LHCN-M2 (cell line): Measurements from ENCODE around the gene SNX27. TPM values are rescaled to one million over a fixed set of nuclear protein-coding genes. Genes with fewer than 3 reads are reported as not detected.
"Not testable (repeated sequence)": the region's sequence is repeated elsewhere in the genome, so short reads cannot be mapped to it uniquely, and the experiment has no call there.

ENCODE experiments used
- DNase-seq: peaks from one replicate; pipeline ENCODE4 v3.0.0-alpha.2; 2012; ENCODE audit warnings: low read depth
- total RNA-seq: library from RNA; depleted of rRNA; stranded (reverse); fragments of >200 nt; gene quantifications from 2 replicates; pipeline ENCODE4 v1.2.3, GENCODE V29; 2014

SNX27 gene
- total RNA-seq, 1 experiment from 2014 or later: 22.6 TPM

- DNase-seq: no peak
These were observed 27.0 kb downstream of the SNX27 start for GRCh38 chr1:151638812-151639211.

DNA sequence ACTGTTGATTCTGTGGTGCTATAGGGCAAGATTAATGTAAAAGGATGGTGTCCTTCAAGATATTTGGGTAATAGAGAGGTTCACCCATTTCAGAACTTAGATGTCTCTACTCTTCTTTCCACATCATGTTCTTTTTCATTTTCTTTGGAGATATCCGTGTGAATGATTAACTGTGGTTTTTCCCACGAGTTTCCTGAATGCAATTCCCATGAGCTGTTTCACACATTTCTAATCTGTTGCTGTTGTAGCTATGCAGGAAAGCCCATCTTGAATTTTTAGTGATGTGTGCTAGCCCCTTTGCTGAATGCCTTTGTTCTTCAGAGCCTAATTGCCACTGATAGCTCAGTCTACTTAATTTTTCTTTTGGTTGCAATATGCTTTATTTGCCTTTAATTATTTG lies 27.6 kb downstream of the SNX27 start:
- DNase-seq: peak; percentile 78

DNA sequence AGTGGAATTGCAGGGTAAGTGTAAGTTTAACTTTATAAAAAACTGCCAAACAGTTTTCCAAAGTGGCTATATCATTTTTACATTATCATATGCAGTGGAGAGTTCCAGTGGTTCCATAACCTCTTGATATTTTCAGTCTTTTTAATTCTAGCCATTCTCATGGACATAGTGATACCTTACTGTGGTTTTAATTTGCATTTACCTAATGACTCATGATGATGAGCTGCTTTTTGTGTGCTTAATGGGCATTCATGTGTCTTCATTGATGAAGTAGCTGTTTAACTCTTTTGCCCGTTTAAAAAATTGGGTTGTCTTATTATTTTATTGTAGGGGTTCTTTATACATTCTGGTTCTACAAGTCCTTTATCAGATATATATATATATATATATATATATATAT lies 29.4 kb downstream of the SNX27 start:
- peak; percentile 21 for DNase-seq

GRCh38 chr1:151643085-151643484 lies 31.2 kb downstream of the SNX27 start:
- not testable (repeated sequence) for DNase-seq

GRCh38 chr1:151644001-151644400 lies 32.2 kb downstream of the SNX27 start:
- no peak for DNase-seq

DNA sequence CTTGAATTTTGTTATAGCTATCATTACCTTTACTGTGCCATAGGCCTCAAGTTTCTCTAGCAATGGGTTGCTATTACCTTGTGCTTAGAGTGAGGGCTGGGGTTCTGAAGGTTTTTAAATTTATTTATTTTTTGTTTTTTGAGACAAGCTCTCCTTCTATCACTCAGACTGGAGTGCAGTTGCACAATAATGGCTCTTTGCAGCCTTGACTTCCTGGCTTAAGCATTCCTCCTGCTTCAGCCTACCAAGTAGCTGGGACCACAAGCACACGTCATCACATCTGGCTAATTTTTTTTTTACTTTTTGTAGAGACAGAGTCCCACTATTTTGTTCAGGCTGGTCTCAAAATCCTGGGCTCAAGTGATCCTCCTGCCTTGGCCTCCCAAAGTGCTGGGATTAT lies 41.5 kb downstream of the SNX27 start:
- peak; percentile 26 for DNase-seq

GRCh38 chr1:151655371-151655770 lies 43.5 kb downstream of the SNX27 start:
- no peak for DNase-seq

DNA sequence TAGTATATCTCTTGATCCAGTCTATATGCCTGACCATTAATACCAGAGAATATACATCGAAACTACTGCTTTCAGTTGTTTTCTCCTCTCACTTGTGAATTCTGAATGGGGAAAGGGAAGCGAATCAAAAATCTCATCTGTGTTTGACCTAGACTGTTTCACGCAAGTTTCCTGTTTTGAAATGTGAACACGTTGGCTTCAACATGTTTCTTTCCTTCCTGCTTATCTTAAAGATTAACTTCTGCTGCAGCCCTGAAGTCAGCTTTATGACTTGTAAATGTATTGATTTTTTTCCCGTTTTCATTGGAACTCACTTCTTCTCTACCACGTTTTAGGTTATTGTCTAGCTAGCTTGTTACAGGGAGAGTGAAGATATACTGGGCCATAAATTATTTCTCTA lies 49.9 kb downstream of the SNX27 start:
- no peak for DNase-seq

DNA sequence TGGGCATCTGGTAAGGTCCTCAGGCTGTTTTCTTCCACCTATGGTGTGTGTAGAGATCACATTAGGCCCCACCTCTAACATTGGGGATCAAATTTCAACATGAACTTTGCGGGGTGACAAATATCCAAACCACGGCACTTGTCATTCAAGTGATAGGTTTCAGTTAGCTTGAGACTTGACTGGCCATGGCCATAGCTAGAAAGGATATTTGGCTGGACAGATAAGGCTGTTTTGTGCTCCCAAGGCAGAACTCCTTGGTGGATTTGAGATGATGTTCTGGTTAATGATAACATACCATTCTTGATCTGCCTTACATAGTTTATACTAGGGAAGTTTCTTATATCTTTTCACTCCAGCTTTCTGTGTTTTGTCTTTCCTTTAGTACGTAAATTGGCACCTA lies 56.2 kb downstream of the SNX27 start:
- no peak for DNase-seq

- DNase-seq: not testable (repeated sequence)
These were observed 58.3 kb downstream of the SNX27 start for GRCh38 chr1:151670036-151670675.

DNA sequence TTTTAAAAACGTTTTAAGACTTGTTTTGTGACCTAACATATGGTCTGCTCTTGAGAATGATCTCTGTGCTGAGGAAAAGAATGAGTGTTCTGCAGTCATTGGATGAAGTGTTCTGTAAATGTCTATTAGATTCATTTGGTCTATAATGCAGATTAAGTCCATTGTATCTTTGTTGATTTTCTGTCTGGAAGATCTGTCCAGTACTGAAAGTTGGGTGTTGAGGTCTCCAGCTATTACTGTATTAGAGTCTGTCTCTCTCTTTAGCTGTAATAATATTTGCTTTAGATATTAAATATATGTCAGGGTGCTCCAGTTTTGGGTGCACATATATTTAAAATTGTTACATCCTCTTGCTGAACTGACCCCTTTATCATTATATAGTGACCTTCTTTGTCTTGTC lies 61.6 kb downstream of the SNX27 start:
- no peak for DNase-seq

- DNase-seq: peak; percentile 23
These were observed 68.5 kb downstream of the SNX27 start for GRCh38 chr1:151680391-151680790.

- peak; percentile 81 for DNase-seq
These were observed 69.0 kb downstream of the SNX27 start for GRCh38 chr1:151680826-151681225.

DNA sequence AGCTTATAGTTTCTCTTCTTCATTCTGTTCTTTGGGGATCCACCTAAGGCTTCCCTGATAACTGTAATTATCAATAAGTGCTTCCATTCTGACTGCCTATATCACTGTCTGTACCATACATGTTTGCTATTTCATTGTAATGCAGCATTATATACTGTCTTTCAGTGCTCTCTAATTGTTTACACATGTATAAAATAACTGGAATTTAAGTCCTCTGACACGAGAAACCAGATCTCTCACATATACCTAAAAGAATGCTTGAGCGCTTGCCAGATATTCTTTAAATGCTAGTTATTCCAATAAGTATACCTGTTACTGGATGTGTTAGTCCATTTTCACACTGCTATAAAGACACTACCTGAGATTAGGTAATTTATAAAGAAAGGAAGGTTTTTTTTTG lies 70.1 kb downstream of the SNX27 start:
- DNase-seq: no peak

- DNase-seq: not testable (repeated sequence)
These were observed 71.1 kb downstream of the SNX27 start for GRCh38 chr1:151682901-151683300.

DNA sequence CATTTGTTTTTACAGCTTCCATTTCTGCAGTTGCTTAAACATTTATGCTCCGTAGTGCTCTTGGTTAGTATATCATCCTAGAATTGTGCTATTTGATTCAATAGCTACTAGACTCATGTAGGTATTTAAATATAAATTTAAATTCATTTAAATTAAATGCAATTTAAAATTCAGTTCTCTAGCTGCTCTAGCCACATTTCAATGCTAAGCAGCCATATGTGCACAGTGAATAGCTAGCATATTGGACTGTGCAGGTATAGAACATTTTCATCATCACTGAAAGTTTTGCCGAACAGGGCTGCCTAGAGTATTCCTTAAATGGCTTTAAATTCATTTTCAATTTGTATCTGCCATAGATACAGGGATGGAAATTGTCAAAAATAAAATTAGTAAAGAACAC lies 72.3 kb downstream of the SNX27 start:
- no peak for DNase-seq

GRCh38 chr1:151686561-151686960 lies 74.7 kb downstream of the SNX27 start:
- DNase-seq: no peak

DNA sequence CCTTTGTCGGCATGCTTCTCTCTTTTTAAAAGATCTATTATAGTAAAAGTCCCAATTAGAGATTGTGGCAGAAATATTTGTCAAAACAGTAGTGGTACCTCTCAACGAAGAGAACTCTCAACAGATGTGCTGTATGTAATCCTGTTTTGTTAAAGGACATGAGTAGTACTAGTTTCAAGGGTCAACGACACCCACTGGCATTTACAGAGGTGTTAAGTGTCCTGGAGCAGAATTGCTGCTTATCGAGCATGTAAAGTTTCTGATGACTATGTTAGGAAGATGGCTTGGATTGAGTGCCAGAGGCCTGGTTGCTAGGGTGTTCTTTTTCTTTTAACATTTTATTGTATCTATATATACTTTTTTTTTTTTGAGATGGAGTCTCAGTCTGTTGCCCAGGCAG lies 77.6 kb downstream of the SNX27 start:
- DNase-seq: no peak

- DNase-seq: no peak
These were observed 80.4 kb downstream of the SNX27 start for GRCh38 chr1:151692226-151692625.

DNA sequence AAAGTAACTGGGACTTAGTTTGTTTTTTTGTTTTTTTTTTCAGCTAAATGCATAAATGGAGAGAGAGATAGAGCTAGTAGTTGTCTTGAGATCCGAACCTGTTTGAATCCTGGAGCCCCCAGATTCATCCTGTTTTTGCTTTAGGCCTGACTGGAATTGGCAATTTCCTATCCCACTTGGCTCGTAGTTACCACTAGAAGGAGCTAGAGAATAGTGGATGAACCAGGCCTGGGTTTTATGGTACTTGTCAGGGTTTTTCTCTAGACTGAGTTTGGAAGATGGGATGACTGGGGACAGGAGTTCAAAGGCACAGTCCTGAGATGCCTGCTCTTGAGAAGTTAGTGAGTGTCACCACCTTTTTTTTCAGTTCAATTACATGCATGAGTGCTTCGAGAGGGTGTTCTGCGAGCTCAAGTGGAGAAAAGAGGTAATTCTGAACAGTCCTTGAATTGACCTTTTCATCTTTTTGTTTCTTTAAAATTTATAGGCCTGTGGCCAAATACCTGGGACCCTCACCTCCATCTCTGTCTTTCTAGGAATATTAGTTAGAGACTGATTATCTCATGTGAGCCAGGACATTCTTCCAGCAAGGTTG lies 81.3 kb downstream of the SNX27 start:
- peak; percentile 21 for DNase-seq

DNA sequence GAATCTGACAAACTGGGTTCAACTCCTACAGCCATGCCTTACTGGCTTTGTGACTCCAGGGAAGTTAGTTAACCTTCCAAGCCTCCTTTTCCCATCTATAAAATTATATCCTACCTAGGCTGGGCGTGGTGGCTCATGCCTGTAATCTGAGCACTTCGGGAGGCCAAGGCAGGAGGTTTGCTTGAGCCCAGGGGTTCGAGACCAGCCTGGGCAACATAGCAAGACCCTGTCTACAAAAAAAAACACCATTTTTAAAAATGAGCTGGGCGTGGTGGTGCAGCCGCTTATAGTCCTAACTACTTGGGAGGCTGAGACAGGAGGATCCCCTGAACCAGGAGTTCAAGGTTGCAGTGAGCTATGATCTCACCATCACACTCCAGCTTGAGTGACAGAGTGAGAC lies 89.7 kb downstream of the SNX27 start:
- no peak for DNase-seq

DNA sequence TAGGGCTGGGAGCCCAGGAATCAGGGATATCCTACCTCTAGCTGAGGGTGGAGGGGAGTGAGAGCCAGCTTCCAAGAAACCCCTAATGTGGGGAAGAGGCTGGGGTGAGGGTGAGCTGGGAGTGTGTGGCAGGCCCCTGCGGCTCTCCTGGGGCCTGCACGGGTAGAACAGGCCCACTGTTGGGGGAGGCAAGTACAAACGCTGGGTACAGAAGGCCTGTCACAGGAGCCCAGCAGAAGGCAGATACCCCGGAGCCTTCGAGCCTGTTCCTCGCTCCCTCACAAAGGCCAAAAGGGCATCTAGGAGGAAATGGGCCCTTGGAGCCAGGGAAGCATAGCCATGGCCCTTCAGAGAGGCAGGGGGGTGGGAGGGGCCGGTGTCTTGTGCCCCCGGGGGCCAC lies 91.1 kb downstream of the SNX27 start:
- no peak for DNase-seq

DNA sequence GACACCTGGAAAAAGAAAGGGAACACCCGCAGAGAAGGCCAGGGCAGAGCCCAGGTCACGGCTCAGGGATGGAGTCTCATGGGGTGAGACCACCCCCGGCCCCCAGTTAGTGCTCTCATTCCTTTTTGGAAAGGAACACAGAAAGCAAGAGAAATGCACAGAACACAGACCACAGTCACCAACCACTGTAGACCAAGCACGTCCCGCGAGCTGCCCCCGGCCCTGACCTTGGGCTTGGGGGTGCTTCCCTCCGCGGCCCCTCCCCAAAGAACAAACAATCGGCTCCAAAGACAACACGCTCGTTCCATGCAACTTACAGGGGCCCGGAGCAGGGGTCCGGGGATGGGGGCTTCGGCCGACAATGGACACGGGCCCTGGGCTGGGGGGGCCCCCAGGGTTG lies 92.0 kb downstream of the SNX27 start:
- no peak for DNase-seq

DNA sequence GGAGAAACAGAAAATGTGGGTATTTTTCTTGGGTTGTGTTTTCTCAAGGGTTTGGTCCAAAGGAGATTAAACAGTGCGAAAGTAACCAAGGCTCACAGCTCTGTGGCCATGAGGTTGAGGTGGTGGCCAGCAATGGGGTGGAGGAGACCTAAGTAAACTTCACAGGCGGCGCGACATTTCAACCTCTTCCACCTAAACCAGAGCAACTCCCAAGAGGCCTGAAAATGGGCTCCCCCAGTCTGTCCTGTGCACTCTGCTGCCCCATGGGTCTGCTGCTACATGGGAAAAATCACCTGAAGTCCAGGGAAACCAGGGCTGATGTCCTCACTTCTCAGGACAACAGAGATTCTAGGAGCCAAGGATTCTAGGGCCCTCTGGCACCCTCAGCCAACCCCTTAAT lies 92.4 kb downstream of the SNX27 start:
- no peak for DNase-seq
